SW 1271 (cell line): ENCODE results near the gene BCL2A1.
"Not testable (repeated sequence)": the region's sequence is repeated elsewhere in the genome, so short reads cannot be mapped to it uniquely, and the experiment has no call there.

Experiments
- DNase-seq, 2 experiments: peaks; one replicate each; lab custom pipeline; 2025; lab: John Stamatoyannopoulos, UW

The BCL2A1 gene

DNA sequence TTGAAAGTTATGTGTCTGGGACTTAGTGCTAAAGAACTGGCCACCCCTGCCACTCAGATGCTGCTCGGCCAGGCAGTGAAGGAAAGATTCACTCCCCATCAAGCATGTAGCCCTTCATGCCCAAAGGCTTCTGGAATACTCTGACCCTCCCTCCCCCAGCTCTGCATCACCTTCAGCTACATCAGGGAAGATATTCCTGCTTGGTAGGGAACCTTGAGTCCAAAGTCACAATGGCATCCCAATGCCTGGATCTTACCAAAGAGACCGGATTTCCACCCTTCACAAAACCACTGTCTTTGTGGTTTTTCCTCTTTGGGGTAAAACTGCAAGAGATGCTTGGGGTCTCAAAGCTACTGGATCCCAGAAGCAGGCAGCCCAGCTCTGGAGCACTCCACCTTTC, 18.2 kb upstream of the BCL2A1 start:
- no peak for DNase-seq

DNA sequence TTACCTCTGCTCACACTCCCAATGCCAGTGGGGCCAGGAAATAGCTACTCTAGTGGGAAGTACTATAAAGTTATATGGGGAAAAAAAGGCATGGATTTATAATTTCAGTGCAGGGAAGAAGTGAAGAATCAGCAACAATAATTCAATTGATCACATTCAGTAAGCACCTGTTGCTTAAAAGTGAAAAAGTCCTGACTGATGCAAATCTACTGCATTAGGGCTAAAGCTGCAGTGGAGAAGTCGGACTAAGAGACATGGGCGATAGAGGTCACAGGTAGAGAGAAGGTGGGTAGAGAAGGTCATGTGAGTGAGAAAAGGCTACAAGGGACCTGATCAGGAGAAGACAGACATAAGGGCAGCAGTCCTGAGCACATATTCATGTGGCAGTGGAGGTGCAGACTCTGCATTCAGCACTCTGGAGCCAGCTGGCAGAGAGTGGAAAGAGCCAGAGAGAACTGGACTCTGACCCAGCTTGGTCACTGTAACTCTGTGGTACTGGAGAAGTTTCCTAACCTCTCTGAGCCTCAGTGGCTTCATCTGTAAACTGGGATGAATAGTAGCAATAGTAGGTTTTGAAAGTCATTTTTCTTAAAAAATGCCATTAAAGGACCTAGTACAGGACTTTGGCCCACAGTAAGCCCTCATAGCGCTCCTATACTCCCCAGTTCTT, 17.6 kb upstream of the BCL2A1 start:
- no peak for DNase-seq

GRCh38 chr15:79987969-79988368, 17.0 kb upstream of the BCL2A1 start:
- DNase-seq: no peak

GRCh38 chr15:79987569-79987955, 16.6 kb upstream of the BCL2A1 start:
- no peak for DNase-seq

- DNase-seq: no peak
Observed at GRCh38 chr15:79981831-79982455, 10.9 kb upstream of the BCL2A1 start.

- DNase-seq: no peak
Observed at GRCh38 chr15:79978655-79979514, 7.9 kb upstream of the BCL2A1 start.

DNA sequence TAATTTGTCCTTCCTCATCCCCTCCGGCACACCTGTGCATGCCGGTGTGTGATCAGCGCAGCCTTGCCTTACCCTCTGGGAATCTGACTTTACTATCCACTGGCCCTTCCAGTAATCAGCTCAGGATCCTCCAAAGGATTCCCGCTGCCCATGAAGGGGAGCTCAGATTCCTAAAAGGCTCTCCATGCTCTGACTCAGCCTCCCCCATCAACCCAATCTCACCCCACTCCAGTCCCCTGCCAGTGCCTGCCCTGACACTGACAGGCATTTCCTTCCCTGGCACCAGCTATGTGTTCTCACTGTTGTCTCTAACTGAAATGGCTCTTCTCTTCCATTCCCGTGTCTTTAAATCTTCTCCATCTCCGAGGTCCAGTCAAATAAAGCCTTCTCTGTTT, 7.3 kb upstream of the BCL2A1 start:
- DNase-seq: no peak

DNA sequence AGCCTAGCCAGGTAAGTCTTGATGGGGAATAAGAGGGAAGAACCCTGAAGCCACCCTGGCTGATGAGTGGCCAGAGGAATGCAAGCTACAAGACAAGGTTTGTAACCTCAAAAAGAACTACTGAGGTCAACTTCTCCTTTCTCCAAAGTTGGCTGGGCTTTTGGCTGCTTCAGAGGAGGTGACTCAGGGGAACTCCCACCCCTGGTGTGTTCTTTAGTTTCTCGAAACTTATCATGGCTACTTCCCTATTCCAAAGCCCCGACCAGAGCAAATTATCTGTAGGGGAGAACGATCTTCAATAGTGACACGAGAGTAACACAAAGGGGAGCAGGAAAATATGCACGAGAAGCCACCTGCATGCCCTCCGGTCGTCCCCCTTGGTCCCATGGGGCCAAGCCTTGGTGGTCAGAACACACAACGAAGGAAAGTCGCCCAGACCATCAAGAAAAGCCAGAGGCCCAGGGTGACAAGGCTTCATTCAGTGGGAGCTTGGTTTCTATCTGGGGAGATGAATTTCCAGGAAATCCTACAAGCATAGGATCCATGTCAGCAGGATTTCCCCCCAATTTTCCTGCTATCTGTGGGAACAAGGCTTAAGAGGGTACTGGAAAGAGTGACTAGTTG, 6.5 kb upstream of the BCL2A1 start:
- DNase-seq: no peak

- DNase-seq: no peak
Observed at GRCh38 chr15:79973456-79974195, 2.6 kb upstream of the BCL2A1 start.

DNA sequence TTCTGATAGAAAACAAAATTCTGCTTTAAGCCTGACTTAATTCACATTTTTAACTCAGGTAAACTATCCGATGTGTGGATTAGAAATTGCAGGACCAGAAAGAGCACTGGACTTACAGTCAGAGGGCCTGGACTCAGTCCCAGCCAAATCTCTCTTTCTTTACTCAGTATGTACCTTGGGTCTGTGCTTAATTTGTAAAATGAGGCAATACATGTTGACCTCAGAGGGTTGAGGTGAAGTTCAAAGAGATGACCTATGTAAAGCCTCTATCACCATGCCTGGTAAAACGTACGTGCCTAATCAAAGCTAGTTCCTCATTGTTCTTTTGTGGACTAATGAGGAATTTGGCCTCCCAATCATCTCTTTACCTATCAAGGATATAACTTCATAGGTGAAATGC, 1.9 kb upstream of the BCL2A1 start:
- no peak for DNase-seq

- DNase-seq: no peak
Observed at GRCh38 chr15:79970181-79970580, 815 bp downstream of the BCL2A1 start.

- no peak for DNase-seq
Observed at GRCh38 chr15:79969146-79969545, 1.9 kb downstream of the BCL2A1 start.

GRCh38 chr15:79967298-79968182, 3.5 kb downstream of the BCL2A1 start:
- no peak for DNase-seq

DNA sequence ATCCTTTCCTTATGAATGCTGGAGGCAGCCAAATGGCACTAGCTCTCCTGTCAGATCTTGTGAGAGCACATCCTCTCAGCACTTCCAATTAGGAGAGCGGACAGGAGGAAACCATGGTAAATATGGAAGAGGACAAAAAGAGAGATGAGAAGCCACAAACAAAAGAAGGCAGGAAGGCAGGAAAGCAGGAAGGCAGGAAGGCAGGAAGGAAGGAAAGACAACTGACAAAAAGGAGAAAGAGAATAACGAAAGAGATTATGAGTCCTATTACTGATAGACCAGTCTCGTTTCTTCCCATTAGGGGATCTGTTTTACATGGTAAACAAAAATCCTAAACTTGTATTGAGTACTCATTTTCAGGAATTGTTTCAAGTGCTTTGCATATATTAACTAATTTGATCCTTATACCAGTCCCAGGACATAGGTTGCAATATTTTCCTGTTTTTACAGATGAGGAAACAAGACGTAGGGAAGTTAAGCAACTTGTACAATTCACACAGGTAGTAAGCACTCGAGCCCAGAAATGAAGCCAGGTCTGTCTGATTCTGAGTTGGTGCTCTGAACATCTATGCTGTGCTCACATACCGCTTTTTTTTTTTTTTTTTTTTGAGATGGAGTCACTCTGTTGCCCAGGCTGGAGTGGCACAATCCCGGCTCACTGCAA, 4.2 kb downstream of the BCL2A1 start:
- DNase-seq: no peak

- DNase-seq: no peak
Observed at GRCh38 chr15:79965846-79966630, 5.0 kb downstream of the BCL2A1 start.

- no peak for DNase-seq
Observed at GRCh38 chr15:79964232-79964805, 6.7 kb downstream of the BCL2A1 start.

DNA sequence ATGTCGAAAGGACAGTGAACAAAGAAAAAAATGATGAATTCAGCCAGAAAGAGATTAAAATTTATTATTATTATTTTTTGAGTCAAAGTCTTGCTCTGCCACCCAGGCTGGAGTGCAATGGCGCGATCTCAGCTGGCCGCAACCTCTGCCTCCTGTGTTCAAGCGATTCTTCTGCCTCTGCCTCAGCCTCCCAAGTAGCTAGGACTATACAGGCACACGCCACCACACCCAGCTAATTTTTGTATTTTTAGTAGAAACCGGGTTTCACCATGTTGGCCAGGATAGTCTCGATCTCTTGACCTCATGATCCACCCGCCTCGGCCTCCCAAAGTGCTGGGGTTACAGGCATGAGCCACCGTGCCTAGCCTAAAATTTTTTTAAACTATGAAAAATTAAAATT, 8.1 kb downstream of the BCL2A1 start:
- DNase-seq: not testable (repeated sequence)

DNA sequence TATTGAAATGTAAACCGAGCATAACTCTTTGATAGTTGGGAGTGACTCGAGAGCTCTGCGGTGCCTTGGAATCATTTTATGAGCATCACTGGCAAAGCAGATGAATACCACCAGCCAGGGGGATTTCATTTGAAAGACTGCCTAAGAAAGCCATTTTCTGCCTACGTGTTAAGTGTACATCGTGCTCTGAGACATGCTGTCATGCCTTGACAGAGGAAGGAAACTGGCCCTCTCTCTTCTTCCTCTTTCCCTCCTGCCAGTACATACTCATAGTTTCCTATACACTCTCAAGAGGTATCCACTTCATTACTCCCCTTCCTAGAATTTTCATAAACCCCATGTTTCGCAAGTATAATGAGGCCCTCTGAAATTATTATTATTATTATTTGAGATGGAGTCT, 8.8 kb downstream of the BCL2A1 start:
- no peak for DNase-seq
